Measurements from ENCODE around the gene OSTN. TPM values are rescaled to one million over a fixed set of nuclear protein-coding genes. Genes with fewer than 3 reads are reported as not detected.

The OSTN gene
- total RNA-seq, 6 experiments from 2014 or later, result not detected

DNA sequence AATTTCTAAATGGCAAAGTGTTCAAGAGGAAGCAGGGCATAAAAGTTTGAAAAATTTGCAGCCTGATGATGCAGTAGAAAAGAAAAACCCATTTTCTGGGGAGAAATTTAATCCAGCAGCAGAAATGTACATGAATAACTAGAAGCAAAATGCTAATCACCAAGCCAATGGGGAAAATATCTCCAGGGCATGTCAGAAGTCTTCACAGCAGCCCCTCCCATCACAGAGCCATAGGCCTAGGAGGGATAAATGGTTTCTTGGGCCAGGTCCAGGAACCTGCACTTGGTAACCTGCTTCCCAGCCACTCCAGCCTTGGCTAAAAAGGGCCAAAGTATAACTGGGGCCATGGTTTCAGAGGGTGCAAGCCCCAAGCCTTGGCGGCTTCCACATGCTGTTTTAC lies 22.6 kb downstream of the OSTN start:
- Histone ChIP-seq H3K36me3 (no peaks in the 10 kb centered on the region), H3K4me3 (no peak overlapping the region), H3K9me3 (no peaks in the 10 kb centered on the region), H3K27me3 (no peaks in the 10 kb centered on the region), H3K4me1 (no peaks in the 10 kb centered on the region), H3K27ac (no peak overlapping the region)
- TF ChIP-seq, protein P1, sequence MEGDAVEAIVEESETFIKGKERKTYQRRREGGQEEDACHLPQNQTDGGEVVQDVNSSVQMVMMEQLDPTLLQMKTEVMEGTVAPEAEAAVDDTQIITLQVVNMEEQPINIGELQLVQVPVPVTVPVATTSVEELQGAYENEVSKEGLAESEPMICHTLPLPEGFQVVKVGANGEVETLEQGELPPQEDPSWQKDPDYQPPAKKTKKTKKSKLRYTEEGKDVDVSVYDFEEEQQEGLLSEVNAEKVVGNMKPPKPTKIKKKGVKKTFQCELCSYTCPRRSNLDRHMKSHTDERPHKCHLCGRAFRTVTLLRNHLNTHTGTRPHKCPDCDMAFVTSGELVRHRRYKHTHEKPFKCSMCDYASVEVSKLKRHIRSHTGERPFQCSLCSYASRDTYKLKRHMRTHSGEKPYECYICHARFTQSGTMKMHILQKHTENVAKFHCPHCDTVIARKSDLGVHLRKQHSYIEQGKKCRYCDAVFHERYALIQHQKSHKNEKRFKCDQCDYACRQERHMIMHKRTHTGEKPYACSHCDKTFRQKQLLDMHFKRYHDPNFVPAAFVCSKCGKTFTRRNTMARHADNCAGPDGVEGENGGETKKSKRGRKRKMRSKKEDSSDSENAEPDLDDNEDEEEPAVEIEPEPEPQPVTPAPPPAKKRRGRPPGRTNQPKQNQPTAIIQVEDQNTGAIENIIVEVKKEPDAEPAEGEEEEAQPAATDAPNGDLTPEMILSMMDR (IDR thresholded peaks at IDR 0.05), result no peak
- no peak for TF ChIP-seq POLR2A (IDR thresholded peaks at IDR 0.05)
- DNase-seq, result no peak
- WGBS (ENCODE audit: insufficient coverage, low coverage, low lambda C conversion rate, missing lambda C conversion rate), result no CpG with 5 or more reads among the region's 1 CpG
- no peak for ATAC-seq
- intact Hi-C loops (cut with DNase I), result no loop called here

DNA sequence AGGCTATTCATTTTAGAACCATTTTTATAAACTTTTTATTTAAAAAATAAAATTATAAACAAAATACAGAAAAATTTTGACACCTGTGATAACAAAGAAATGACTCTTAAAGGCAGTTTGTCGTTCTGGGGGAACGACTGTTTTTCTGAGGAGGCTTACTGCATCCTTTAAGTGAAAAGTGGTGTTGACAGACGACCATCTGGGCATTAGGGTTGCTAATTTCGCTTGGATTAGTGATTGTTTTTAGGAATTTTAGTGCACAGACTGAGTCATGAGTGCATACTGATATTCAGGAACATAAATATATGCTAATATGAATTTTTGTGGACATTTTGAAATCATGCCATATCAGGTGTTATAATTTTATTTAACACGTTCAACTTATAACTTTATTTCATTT lies 28.5 kb downstream of the OSTN start:
- no peak for ATAC-seq
- Histone ChIP-seq H3K9me3 (no peaks in the 10 kb centered on the region), H3K4me1 (no peaks in the 10 kb centered on the region), H3K27me3 (no peaks in the 10 kb centered on the region), H3K36me3 (no peaks in the 10 kb centered on the region), H3K27ac (no peak overlapping the region), H3K4me3 (no peak overlapping the region)
- no peak for DNase-seq
- WGBS (ENCODE audit: insufficient coverage, low coverage, low lambda C conversion rate, missing lambda C conversion rate), result 66% methylated on average over 5 of the region's 5 CpGs
- intact Hi-C loops (cut with DNase I), result no loop called here
- TF ChIP-seq, protein P1 (IDR thresholded peaks at IDR 0.05), result no peak
- no peak for TF ChIP-seq POLR2A (IDR thresholded peaks at IDR 0.05)

DNA sequence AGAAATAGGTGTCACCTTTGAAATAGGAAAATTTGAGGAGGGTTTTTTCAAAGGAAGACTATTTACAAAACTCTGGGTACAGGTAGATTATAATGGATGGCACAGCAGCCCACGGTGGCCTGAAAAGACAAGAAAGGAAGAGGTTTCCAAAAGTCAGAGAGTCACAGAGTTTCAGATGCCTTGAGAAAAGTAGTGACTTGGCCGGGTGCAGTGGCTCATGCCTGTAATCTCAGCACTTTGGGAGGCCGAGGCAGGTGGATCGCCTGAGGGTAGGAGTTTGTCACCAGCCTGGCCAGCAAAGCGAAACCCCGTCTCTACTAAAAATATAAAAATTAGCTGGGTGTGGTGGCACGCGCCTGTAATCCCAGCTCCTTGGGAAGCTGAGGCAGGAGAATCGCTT lies 35.2 kb downstream of the OSTN start:
- DNase-seq (no peak), ATAC-seq (no peak)
- TF ChIP-seq, protein P1 (IDR thresholded peaks at IDR 0.05), result no peak
- TF ChIP-seq POLR2A (IDR thresholded peaks at IDR 0.05), result no peak
- no peak overlapping the region for H3K27ac ChIP-seq
- H3K27me3 ChIP-seq, result no peaks in the 10 kb centered on the region
- H3K9me3 ChIP-seq, result no peaks in the 10 kb centered on the region
- WGBS (ENCODE audit: insufficient coverage, low coverage, low lambda C conversion rate, missing lambda C conversion rate), result 94% methylated on average over 2 of the region's 9 CpGs
- intact Hi-C loops (cut with DNase I), result no loop called here
- no peaks in the 10 kb centered on the region for H3K36me3 ChIP-seq
- no peaks in the 10 kb centered on the region for H3K4me1 ChIP-seq
- H3K4me3 ChIP-seq, result no peak overlapping the region

DNA sequence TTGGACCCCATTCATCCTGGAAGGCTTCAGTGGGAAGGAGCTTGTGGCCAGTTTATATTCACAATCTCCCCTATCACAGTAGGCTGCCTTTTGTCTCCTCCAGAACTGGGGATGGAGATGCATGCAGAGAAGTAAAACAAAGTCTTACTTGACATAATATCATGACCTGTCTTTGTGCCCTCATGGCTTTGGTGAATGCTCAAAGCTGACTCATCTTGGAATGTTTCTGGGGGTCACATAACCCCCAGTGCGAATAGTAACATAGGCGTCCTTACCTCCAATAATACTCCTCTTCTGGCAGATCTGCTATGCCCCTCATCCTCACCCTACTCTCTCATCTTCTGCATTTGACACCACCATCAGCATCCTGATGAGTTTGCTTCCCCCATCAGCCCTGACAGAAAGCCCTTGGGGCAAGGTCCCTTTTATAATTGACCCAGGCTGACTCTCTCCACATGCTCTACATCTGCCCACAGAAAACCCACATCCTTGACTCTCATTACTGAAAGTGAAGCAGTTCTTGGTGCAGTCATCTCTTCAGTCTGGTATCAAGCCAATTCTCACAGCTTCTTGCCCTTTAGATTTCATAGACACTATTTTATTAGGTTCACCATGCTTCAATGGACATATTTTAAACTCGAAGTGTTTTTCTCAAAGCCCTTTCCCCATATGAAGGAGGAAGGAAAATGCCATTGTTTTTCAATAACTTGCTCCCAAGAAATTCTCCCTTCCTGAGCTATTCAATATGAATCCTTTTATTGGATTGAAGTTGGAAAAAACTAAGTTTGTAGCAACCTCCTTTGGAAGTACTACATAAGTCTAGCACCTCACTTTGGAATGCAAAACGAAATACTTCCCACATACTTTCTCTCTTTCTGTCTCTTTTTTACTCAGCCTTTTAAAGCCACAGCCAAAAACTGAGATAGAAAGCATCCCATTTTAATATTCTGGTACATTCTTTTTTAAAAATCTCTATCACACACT lies 36.6 kb downstream of the OSTN start:
- Histone ChIP-seq H3K4me3 (no peak overlapping the region), H3K9me3 (no peaks in the 10 kb centered on the region), H3K36me3 (no peaks in the 10 kb centered on the region), H3K27ac (no peak overlapping the region), H3K4me1 (no peaks in the 10 kb centered on the region), H3K27me3 (no peaks in the 10 kb centered on the region)
- WGBS (ENCODE audit: insufficient coverage, low coverage, low lambda C conversion rate, missing lambda C conversion rate), result 69% methylated on average over 3 of the region's 4 CpGs
- TF ChIP-seq POLR2A (IDR thresholded peaks at IDR 0.05), result no peak
- TF ChIP-seq, protein P1 (IDR thresholded peaks at IDR 0.05), result no peak
- intact Hi-C loops (cut with DNase I), result no loop called here
- ATAC-seq (no peak), DNase-seq (no peak)
